ENCODE measurements around the gene DYNC1H1.

GRCh38 chr14:102066041-102066451 is 101.7 kb downstream of the DYNC1H1 start:
- no peak for TF ChIP-seq POLR2A (IDR thresholded peaks at IDR 0.05)
- TF ChIP-seq, protein P1, sequence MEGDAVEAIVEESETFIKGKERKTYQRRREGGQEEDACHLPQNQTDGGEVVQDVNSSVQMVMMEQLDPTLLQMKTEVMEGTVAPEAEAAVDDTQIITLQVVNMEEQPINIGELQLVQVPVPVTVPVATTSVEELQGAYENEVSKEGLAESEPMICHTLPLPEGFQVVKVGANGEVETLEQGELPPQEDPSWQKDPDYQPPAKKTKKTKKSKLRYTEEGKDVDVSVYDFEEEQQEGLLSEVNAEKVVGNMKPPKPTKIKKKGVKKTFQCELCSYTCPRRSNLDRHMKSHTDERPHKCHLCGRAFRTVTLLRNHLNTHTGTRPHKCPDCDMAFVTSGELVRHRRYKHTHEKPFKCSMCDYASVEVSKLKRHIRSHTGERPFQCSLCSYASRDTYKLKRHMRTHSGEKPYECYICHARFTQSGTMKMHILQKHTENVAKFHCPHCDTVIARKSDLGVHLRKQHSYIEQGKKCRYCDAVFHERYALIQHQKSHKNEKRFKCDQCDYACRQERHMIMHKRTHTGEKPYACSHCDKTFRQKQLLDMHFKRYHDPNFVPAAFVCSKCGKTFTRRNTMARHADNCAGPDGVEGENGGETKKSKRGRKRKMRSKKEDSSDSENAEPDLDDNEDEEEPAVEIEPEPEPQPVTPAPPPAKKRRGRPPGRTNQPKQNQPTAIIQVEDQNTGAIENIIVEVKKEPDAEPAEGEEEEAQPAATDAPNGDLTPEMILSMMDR (IDR thresholded peaks at IDR 0.05 in 4 of 5, conservative IDR thresholded peaks at IDR 0.05 in 1 of 5), result no peak
